T-helper 22 cell (primary cell): ENCODE data around the gene MAP3K9.
"Not testable (repeated sequence)": the region's sequence is repeated elsewhere in the genome, so short reads cannot be mapped to it uniquely, and the experiment has no call there.

ENCODE experiments used
- DNase-seq: peaks from one replicate; pipeline ENCODE4 v3.0.0-alpha.2; 2020; ENCODE audit warnings: low read depth

MAP3K9 gene

DNA sequence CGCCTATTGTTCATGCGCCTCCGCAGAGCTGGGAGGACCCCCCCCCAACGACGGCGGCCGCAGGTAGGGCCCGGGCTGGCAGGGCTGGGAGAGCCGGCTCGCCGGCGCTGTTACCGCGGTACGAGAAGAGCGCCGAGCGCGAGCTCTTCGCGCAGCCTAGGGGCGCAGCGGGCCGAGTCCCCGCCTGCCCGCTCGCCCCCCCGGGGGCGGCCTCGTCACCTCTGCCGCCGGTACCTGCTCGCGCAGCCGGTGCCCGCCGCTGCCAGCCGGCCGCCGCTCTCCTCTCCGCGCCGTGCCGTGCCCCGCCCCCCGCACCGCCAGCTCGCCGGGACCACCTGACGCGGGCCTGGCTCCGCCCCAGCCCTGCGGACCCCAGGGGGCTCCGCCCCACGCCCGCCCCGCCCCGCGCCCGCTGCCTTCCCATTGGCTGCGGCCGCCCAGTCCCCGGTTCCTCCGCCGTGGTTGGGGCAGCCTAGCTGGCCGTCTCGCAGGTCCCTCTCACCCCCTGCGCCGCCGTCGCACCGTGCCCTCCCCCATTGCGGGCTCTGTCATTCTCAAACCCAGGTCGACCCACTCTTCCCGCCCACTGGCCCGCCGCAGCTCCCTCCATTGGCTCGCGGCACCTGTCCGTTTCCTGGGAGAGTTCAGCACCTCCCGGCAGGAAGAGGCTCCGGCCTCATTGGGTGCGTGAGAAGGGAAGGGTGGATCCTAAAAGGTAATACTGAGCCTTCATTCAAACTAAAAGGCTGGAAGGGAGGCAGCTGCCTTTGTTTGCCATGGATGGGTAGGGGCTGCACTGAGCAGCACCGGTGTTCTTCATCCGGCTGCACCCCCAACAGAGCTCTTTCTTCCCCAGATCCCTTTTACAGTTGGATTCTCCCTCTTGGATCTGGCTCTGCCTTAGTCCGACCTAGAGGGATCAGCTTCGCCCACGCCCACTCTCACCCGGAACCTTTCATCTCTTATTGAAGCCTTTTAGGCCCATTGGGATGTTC lies at the start of gene MAP3K9:
MAP3K9 (minus strand) TSS at position 289 of the 995 bp plus-strand sequence. CDS start 342 bp downstream, outside the sequence.
- DNase-seq: peak; percentile 88

DNA sequence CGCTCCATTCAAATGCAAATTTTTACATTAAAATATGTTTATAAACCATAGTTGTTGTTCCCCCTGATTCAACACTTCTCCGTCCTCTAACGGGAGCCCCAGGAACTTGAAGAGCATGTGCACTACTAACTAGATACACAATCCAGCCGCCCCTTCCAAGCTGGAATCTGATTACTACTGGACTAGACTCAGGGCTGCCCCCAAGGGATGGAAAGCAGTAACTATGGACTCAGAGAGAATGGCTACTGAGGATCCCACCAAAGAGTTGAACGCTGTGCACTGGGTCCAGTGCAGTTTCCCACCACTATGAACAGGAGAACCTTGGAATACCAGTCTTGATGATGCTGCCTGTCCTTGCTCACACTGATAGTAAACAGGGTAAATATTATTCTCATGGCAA lies 49.3 kb upstream of the MAP3K9 start:
- no peak for DNase-seq

DNA sequence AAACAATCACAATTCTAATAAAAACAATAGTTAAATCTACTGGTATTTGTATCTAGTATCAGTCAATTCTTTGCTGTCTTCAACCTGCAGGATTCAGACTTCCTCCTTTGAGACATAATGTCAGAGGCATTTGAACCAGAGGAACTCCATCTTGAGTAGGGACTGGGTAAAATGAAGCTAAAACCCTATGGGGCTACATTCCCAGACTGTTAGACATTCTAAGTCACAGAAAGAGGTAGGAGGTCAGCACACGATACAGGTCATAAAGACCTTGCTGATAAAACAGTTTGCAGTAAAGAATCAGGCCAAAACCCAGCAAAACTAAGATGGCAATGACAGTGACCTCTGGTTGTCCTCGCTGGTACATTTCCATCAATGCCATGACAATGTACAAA lies 48.2 kb upstream of the MAP3K9 start:
- no peak for DNase-seq

DNA sequence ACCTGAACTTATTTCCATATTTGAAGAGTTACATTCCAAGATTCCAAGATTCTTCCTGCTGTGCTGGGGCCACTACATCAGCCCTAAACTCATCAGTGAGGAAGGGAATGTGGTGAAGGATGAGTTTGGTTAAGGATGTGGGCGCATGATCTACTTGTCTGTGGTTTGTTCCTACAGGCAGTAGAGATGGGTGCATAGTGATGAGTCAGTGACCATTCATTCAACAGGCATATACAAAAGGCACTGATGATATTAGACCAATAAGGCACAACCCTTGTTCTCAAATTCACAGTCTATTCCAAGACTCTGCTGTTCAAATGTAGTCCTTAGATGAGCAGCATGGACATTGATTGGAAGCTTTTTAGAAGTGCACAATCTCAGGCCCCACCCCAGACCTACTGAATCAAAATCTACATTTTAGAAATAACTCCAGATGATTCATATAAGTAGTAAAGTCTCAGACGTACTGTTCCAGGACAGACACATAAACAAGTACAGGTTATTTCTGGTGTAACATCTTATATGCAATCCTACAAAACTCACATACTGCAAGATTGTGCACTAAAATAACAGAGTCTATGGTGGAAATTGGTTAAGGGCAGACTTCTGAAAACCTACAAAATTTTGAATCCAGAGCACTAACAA lies 47.7 kb upstream of the MAP3K9 start:
- DNase-seq: no peak

DNA sequence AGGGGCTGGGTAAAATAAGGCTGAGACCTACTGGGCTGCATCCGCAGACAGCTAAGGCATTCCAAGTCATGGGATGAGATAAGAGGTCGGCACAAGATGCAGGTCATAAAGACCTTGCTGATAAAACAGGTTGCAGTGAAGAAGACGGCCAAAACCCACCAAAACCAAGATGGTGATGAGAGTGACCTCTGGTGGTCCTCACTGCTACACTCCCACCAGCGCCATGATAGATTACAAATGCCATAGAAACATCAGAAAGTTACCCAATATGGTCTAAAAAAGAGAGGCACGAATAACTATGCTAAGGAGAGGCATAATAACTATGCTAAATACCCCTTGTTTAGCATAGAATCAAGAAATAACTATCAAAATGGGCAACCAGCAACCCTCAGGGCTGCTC lies 46.2 kb upstream of the MAP3K9 start:
- DNase-seq: no peak

DNA sequence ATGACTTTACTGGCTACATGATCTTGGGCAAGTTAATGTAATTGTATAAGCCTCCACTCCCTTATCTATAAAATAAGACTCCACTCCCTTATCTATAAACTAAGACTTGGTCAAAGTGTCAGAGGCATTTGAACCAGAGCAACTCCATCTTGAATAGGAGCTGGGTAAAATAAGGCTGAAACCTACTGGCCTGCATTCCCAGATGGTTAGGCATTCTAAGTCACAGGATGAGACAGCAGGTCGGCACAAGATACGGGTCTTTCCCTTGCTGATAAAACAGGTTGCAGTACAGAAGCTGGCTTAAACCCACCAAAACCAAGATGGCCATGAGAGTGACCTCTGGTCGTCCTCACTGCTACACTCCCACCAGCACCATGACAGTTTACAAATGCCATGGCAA lies 44.3 kb upstream of the MAP3K9 start:
- DNase-seq: not testable (repeated sequence)

DNA sequence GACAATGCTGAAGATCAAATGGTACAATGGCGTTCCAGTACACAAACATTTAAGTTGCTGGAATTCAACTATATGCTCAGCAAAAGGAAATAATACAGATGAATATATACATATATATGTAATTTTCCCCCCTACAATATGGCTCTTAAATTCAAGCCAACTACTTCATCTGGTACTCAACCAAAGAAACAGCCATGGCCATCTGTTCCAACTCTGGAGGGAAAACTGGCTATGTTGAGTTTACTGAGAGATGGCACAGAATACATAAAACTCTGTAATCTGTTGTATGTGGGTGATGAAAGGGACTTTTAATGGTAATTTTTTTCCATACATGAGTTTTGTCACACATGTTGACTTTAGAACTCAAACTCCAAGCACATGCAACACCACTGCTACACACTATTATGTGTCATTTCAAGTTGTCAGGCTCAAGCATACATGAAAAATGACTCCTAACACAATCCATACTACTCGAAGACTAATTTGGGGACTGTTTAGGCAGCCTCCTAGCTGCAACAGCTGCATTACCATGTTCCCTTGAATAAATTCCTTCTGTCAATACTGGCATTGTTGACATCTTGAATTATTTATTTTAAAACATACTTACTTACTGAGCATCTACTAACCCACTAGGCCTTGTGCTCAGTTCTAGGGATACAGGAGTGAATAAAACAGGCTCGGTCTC lies 38.2 kb upstream of the MAP3K9 start:
- no peak for DNase-seq

DNA sequence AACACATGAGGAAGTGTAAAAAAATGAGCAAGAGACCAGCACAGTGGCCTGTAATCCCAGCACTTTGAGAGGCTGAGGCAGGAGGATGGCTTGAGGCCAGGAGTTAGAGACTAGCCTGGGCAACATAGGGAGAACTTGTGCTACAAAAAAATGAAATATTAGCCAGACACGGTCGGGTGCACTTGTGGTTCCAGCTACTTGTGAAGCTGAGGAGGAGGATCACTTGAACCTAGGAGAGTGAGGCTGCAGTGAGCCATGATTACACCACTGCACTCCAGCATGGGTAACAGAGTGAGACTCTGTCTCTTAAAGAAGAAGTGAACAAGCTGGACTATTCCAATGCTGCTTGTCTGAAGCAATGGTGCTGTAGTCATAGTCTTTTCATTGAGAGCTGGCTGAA lies 36.3 kb upstream of the MAP3K9 start:
- DNase-seq: no peak

DNA sequence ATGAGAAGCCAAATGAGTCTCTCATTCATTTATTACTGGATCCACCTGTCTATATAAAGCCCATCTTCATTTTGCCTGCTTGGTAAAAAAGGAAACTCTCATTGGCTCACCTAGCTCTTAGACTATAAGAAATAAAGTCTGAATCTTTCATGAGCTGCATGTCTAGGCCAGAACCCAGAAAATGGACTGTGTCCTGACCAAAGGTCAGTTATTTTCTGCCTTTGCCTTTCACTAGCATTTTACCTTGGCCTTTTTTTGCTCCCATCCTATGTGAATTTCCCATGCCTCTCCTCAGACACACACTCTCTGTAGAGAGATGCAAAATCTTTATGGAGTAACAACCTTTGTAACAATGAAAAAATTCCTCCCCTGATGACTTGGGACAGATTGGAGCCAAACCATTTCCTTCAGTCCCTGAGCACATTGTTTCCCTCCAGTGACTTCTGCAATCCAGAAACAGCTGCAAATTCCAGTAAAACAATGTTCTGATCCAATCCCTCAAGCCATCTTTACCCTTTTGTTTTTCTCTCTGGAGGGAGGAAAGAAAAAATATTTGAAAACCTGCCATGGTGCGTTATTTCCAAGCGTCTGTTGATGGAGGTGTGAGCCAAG lies 33.6 kb upstream of the MAP3K9 start:
- no peak for DNase-seq

DNA sequence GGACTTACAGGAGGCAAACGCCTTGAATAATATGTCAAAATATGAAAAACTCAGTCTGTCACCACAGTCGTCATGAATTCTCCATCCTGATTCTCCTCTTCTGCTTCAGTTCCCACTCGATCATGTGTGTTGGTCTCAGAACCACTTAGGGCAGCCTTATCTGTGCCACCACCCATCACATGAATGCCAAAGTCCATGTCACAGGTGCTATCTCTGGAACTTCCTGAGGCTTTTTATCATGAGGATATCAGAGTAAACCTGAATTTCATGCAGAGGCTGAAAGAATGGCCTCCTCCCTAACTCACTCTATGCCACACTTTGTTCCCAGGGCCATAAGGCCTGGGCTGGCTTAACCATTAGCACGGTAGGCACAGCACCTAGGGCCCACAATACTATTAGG lies 28.8 kb upstream of the MAP3K9 start:
- no peak for DNase-seq

DNA sequence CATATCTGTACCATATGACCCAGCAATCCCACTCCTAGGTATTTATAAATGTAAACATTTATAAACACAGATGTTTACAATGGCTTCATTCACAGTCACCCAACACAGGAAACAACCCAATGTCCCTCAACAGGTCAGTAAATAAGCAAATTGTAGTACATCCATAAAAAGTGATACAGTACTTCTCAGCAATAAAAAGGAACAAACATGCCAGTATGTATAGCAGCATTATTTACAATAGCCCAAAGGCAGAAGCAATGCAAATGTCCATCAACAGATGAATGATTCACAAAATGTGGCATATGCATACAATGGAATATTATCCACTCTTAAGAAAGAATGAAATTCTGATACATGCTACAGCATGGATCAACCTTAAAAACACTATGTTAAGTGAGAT lies 27.6 kb upstream of the MAP3K9 start:
- no peak for DNase-seq

DNA sequence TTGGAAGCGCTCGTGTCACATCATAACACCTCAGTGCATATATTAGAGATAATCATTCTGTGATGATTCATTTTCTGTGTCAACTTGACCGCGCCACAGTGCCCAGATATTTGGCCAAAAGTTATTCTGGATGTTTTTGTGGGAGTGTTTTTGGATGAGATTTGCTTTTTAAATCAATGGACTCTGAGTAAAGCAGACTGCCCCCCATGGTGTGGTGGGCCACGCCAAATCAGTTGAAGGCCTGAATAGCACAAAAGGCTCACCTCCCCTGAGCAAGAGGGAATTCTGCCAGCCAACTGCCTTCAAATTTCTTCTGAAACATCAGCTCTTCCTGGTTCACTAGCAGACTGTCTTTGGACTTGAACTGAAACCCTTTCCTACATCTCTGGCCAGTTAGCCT lies 24.6 kb upstream of the MAP3K9 start:
- DNase-seq: no peak

DNA sequence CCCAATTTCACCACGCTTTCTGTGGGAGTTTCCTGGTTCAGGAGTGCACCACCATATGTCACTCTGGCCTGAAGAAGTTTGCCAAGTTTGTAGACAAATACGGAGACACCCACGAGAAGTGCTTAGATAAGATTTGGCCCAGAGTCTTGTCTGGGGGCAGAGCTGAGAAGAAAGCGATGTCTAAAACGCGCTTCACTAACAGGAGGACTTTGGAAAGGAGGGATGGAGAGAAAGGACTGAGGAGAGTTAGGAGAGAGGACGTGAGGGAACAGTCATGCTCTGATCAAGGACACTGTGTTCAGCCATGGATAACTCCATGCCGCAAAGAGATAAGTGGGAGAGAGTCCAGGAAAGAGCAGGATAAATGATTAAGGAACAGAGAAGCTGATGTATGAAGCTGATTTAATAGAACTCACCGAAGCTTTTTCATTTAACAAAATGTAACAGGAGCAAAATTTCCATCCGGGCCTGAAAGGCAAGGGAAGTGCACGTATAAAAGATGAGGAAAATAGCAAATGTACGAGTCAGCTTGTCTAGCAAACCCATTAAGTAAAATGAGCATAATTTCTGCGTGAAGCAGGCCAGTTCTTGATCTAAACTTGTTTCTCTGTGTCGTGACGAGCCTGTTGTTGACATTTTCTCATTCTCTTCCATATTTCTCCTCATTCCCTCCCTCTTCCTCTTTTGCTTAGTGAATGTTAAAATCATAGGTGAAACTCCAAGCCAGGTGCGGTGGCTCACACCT lies 23.4 kb upstream of the MAP3K9 start:
- DNase-seq: no peak

DNA sequence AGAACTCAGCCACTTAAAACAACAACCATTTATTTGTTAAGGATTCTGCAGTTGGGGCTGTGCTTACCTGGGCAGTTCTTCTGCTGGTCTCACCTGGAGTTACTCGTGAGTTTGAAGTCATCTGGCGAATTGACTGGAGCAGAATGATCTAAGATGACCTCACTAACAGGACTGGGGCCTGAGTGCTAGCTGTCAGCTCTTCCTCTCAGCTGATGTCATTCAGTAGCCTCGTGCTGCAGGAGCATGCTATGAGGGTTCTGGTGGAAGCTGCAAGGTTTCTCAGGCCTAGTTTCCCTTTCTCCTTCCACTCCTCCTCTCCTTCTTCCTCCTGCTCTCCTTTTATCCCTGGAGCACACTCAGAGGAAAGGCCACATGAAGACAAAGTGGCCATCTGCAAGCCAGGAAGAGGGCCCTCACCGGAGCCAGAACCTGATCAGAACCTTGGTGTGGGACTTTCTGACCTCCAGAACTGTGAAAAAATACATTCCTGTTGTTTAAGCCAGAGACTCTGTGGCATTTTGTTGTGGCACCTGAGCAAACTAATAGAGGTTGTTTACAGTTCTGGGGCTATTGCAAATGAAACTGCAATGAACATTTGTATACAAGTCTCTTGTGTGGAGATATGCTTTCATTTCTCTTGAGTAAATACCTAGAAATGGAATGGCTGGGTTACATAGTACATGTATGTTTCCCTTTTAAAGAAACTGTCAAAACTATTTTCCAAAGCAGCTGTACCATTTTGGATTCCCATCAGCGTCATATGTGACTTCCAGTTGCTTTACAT lies 21.9 kb upstream of the MAP3K9 start:
- DNase-seq: no peak

DNA sequence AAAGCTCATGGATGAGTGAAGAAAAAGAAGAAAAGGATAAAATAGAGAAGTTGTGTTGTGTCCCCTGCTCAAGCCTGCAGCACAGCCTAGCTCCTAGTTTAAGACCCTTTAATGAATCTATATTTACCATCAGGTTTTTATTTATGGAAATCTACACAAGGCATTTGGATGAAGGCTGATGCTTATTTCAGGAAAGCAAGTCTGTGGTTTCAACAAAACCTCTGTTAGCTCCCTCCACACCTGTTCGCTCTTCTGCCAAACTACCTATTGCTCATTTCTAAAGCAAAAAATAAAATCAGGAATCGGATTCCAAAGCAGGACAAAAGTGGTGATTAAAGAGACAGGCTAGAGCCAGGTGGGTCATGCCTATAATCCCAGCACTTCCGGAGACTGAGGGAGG lies 18.9 kb upstream of the MAP3K9 start:
- no peak for DNase-seq

DNA sequence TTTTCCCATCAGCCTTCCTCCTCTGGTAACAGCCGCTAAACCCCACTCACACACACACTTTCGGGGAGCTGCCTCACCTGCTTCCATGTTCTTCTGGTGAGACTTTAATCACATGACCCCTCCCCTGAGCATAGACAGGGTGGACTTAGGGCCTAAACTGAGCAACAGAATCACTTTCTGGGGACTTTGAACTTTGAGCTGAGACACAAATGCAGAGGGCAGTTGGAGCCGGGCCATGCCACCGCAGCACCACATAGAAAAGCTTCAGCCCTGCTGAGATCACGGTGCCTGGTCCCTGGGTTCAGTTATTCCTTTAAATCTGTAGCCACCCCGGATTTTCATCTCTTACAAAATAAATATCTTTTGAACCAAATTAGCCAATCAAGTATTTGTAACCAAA lies 18.4 kb upstream of the MAP3K9 start:
- DNase-seq: no peak

DNA sequence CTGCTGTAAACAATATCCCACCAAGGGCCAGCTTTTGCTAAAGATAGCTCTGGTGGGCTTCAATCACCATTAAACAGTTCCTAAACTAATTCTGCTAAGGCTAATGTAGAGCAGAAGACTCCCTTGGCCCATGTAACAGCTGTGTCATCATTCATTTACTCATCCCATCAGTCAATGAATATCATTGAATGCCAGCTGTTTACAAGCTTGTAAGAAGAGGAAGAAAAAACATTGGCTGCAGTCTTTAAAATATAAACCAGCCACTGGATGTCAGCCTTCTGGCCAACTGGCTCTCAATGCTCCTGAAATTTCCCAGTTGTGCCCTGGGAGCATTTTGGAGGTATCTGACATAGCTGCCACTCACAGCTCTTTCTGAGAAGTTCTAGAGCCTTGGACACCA lies 18.0 kb upstream of the MAP3K9 start:
- no peak for DNase-seq

DNA sequence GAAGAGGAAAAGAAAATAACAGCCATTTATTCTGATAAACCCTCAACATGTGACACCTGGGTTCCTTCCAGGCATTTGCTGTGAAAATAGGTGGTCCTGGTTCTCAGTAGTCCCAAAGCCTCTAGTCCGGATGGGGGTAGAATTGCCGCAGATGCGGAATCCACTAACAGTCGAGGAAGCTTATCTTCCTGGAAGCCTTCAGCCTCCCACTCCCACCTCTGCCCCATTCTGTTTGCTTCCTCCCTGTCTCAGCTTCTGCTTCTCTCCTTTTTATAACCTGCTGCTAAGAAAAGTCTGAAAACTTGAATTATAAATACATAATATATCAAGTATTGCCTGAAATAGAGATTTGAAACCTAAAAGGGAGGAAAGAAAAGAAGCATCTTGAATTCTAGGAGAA lies 14.0 kb upstream of the MAP3K9 start:
- DNase-seq: no peak

DNA sequence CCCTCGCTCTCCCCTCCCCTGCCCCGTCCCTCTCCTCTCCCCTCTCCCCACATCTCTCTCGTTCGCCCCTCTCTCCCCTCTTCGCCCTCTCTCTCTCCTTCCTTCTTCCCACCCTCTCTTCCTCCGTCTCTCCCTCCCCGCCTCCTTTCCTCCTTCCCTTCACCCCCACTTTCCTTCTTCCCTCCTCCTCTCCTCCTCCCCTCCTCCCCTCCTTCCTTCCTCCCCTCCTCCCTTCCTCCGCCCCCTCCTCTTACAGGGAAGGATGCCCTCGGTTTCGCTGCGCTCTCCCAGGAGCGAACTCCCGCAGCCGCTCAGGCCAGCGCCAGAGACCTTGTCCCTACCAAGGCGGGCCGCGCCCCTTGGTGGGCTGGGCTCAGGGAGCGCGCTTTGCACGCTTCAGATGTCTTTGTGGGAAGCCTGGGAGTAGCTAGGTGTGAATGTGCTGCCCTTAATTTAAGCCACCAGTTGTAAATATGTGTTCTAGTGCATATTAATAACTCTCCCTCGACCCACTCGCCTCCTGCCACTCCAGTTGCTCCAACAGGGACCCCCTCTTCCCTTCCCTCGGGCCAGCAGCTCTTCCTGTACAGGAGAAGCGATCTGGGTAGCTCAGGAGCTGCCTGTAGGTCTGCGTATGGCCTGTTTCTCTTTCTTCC lies 13.3 kb upstream of the MAP3K9 start:
- no peak for DNase-seq
